HEK293T (cell line): ENCODE measurements around the gene PIGU.
"Not testable (repeated sequence)": the region's sequence is repeated elsewhere in the genome, so short reads cannot be mapped to it uniquely, and the experiment has no call there.

ENCODE experiments used
- FOXK2 ChIP-seq: fragments of 450-650 bp; IDR thresholded peaks from 2 replicates; pipeline ENCODE4 v1.6.1; 2016; ENCODE audit warnings: mild to moderate bottlenecking
- LEF1 ChIP-seq: fragments of 450-650 bp; IDR thresholded peaks from 2 replicates; pipeline ENCODE4 v1.6.1; 2017; ENCODE audit warnings: mild to moderate bottlenecking, borderline replicate concordance

- TF ChIP-seq FOXK2, LEF1: not testable (repeated sequence)
These were observed 37.1 kb upstream of the PIGU start for GRCh38 chr20:34713944-34714515.
